Measurements from ENCODE around the gene MAN2A1.

DNA sequence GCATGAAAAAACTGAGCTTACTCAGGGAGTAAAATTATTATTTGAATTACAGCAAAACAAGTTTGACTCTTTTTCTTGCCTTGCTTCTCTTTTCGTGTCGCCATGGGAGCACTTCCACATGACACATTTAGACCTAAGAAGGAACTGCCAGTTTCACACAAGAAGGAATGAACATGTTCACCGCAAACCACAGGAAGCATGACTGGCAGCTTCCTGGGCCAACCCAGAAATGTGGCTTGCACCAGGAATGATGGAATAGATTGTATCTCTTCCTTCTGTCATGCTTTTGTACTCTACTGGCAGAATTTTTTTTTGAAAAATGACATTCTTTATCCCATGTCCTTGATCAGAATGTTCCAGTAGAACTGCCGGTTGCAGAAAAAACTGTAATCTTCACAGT is 32.9 kb upstream of the MAN2A1 start:
- TF ChIP-seq CTCF (IDR thresholded peaks at IDR 0.05) (no peak), HMGXB4 (CRISPR knock-in tag; IDR thresholded peaks at IDR 0.05) (no peak), ELF4 (CRISPR knock-in tag; IDR thresholded peaks at IDR 0.05; ENCODE audit: low read depth) (no peak), ARID4B (CRISPR knock-in tag; IDR thresholded peaks at IDR 0.05; ENCODE audit: borderline replicate concordance) (no peak), KAT7 (CRISPR knock-in tag; IDR thresholded peaks at IDR 0.05; ENCODE audit: borderline replicate concordance) (no peak), ZNF138 (CRISPR knock-in tag; conservative IDR thresholded peaks at IDR 0.05) (no peak), CREM (CRISPR knock-in tag; IDR thresholded peaks at IDR 0.05) (no peak), NFE2L1 (CRISPR knock-in tag; IDR thresholded peaks at IDR 0.05) (no peak), SMAD4 (CRISPR knock-in tag; IDR thresholded peaks at IDR 0.05) (no peak)
- TF ChIP-seq, protein P1, sequence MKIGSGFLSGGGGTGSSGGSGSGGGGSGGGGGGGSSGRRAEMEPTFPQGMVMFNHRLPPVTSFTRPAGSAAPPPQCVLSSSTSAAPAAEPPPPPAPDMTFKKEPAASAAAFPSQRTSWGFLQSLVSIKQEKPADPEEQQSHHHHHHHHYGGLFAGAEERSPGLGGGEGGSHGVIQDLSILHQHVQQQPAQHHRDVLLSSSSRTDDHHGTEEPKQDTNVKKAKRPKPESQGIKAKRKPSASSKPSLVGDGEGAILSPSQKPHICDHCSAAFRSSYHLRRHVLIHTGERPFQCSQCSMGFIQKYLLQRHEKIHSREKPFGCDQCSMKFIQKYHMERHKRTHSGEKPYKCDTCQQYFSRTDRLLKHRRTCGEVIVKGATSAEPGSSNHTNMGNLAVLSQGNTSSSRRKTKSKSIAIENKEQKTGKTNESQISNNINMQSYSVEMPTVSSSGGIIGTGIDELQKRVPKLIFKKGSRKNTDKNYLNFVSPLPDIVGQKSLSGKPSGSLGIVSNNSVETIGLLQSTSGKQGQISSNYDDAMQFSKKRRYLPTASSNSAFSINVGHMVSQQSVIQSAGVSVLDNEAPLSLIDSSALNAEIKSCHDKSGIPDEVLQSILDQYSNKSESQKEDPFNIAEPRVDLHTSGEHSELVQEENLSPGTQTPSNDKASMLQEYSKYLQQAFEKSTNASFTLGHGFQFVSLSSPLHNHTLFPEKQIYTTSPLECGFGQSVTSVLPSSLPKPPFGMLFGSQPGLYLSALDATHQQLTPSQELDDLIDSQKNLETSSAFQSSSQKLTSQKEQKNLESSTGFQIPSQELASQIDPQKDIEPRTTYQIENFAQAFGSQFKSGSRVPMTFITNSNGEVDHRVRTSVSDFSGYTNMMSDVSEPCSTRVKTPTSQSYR (CRISPR knock-in tag; IDR thresholded peaks at IDR 0.05): no peak
- TF ChIP-seq, protein P2, sequence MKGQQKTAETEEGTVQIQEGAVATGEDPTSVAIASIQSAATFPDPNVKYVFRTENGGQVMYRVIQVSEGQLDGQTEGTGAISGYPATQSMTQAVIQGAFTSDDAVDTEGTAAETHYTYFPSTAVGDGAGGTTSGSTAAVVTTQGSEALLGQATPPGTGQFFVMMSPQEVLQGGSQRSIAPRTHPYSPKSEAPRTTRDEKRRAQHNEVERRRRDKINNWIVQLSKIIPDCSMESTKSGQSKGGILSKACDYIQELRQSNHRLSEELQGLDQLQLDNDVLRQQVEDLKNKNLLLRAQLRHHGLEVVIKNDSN (CRISPR knock-in tag; IDR thresholded peaks at IDR 0.05): no peak

Measured in WTC11 (cell line).